ENCODE results near the gene ZNF837.

- no peak for TF ChIP-seq CTCF (IDR thresholded peaks at IDR 0.05)
- no peak for TF ChIP-seq RAD21 (conservative IDR thresholded peaks at IDR 0.05 in 1 of 2, IDR thresholded peaks at IDR 0.05 in 1 of 2)
- no peak for TF ChIP-seq KDM5A (IDR thresholded peaks at IDR 0.05)
- no peak for TF ChIP-seq HMGXB4 (CRISPR knock-in tag; IDR thresholded peaks at IDR 0.05; ENCODE audit: borderline replicate concordance)
- no peak for TF ChIP-seq ZFP36 (IDR thresholded peaks at IDR 0.05; ENCODE audit: borderline replicate concordance, partially characterized antibody)
Observed at GRCh38 chr19:58400316-58400915, 19.6 kb upstream of the ZNF837 start.
